ENCODE results near the gene ARMC12.

Gene ARMC12

GRCh38 chr6:35794536-35795452 is 58.0 kb downstream of the ARMC12 start:
- no peak for DNase-seq (ENCODE audit: low read depth)
- TF ChIP-seq CTCF (conservative IDR thresholded peaks at IDR 0.05; ENCODE audit: low read depth, low read length): no peak

GRCh38 chr6:35795453-35796071 is 58.7 kb downstream of the ARMC12 start:
- H3K4me3 ChIP-seq (ENCODE audit: low read depth, low read length): no peak overlapping the region
- no peak for DNase-seq (ENCODE audit: low read depth)
- no peak for TF ChIP-seq CTCF (conservative IDR thresholded peaks at IDR 0.05; ENCODE audit: low read depth, low read length)

More at GRCh38 chr6:35794536-35795452, 58.0 kb downstream of the ARMC12 start:
- H3K4me3 ChIP-seq (ENCODE audit: low read depth, low read length): no peak overlapping the region

GRCh38 chr6:35796236-35796635 is 59.4 kb downstream of the ARMC12 start:
- no peak overlapping the region for H3K4me3 ChIP-seq (ENCODE audit: low read depth, low read length)
- DNase-seq (ENCODE audit: low read depth): no peak

GRCh38 chr6:35797837-35798526 is 61.1 kb downstream of the ARMC12 start:
- no peak for TF ChIP-seq CTCF (conservative IDR thresholded peaks at IDR 0.05; ENCODE audit: low read depth, low read length)
- no peak overlapping the region for H3K4me3 ChIP-seq (ENCODE audit: low read depth, low read length)
- no peak for DNase-seq (ENCODE audit: low read depth)

More at GRCh38 chr6:35796236-35796635, 59.4 kb downstream of the ARMC12 start:
- TF ChIP-seq CTCF (conservative IDR thresholded peaks at IDR 0.05; ENCODE audit: low read depth, low read length): no peak
